Measurements from ENCODE around the gene ZP3.
"Not testable (repeated sequence)": the region's sequence is repeated elsewhere in the genome, so short reads cannot be mapped to it uniquely, and the experiment has no call there.

Gene ZP3

DNA sequence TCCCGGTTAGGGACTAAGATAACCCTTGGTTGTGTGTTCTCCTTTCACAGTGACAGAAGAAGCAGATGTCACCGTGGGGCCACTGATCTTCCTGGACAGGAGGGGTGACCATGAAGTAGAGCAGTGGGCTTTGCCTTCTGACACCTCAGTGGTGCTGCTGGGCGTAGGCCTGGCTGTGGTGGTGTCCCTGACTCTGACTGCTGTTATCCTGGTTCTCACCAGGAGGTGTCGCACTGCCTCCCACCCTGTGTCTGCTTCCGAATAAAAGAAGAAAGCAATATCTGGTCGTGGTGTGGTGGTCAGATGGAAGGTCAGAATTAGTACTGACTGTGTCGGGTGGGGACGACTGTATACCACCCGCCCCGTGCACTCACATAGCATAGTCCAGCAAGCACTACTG, 17.0 kb downstream of the ZP3 start:
- H3K36me3 ChIP-seq; DNase-seq; H3K9me3 ChIP-seq; H3K4me1 ChIP-seq; H3K4me3 ChIP-seq (ENCODE audit: low read depth, low read length); H3K27me3 ChIP-seq: not testable (repeated sequence)

DNA sequence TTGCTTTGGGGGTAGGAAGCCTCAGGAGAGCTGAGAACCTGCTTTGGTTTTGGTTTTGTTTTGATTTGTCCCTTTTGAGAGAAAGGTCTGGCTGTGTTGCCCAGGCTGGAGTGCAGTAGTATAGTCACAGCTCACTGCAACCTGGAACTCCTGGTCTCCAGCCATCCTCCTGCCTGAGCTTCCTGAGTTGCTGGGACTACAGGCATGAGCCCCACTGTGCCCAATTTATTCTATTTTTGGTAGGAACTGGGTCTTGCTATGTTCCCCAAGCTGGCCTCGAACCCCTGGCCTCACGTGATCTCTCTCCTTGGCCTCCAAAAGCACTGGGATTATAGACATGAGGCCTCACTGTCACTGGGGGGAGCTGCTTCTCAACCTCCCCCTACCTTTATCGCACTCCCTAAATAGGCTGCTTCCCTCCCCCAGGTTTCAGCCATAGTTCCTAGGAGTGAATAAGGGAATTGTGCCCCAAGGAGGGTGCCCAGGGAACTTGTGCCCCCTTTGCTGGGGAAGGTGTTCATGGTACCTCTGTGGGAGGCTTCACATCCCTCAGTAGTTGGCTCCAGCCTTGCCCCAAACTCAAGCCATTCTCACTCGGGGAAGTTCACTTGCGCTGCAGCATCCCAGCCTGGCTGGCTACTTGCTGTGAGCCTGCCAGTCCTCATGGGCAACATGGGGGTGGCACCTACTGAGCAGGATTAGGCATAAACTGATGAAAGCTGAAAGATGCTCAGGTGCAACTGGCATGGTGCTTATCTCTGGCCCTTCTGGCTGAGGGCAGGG, 18.1 kb downstream of the ZP3 start:
- DNase-seq; H3K4me1 ChIP-seq; H3K27me3 ChIP-seq; H3K4me3 ChIP-seq (ENCODE audit: low read depth, low read length); H3K9me3 ChIP-seq; H3K36me3 ChIP-seq: not testable (repeated sequence)

DNA sequence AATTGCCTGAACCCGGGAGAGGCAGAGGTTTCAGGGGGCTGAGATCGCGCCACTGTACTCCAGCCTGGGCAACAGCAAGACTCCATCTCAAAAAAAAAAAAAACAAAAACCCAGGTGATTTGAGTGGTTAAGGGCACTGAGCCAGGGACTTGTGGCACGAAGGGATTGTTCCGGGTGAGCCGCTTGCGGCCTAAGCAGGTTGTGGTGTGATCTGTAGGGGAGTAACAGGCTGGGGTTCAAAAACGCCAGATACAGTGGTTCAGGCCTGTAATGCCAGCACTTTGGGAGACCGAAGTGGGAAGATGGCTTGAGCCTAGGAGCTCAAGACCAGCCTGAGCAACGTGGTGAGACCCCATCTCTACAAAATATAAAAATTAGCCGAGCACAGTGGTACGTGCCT, 19.1 kb downstream of the ZP3 start:
- H3K4me3 ChIP-seq (ENCODE audit: low read depth, low read length); H3K36me3 ChIP-seq; H3K9me3 ChIP-seq; DNase-seq; H3K27me3 ChIP-seq; H3K4me1 ChIP-seq: not testable (repeated sequence)

DNA sequence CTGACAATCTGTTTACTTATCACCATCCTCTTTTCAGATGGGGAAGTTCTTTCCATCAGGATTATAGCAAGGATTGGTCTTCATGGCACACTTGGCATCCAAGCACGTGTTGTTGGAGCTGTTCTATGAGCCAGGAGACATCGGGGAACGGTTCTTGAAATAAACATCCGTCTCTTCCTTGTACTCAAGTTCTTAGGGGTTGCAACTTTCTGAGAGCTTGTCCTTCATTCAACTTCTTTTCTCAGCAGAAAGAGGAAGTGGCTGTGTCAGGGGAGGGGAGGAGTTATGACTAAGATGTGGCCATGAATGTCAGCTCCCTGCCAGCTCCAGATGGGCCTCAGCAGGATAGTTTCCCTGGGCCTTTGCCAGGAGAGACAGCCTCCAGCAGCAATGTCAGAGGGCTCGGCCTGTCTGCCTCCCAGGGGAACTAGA, 20.8 kb downstream of the ZP3 start:
- not testable (repeated sequence) for H3K9me3 ChIP-seq; H3K4me3 ChIP-seq (ENCODE audit: low read depth, low read length); H3K27me3 ChIP-seq; H3K4me1 ChIP-seq; H3K36me3 ChIP-seq
- peak; percentile 49 for DNase-seq

DNA sequence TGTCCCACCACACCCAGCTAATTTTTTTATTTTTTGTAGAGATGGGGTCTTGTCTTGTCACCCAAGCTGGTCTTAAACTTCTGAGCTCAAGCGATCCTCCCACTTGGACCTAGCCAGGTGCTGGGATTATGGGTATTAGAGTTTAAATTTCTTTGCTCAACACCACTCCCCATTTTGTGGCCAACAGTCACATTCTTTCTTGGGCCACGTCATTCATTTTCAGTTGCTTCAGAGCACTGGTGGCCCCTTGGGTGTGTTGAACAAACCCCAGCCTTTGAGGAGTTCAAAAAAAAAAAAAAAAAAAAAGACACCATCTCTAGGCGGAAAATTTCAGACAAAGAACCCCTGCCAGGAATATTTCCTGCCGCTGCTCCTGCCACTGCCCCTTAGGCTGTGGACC, 32.3 kb downstream of the ZP3 start:
- not testable (repeated sequence) for H3K4me3 ChIP-seq (ENCODE audit: low read depth, low read length); H3K27me3 ChIP-seq; DNase-seq; H3K36me3 ChIP-seq; H3K4me1 ChIP-seq; H3K9me3 ChIP-seq

DNA sequence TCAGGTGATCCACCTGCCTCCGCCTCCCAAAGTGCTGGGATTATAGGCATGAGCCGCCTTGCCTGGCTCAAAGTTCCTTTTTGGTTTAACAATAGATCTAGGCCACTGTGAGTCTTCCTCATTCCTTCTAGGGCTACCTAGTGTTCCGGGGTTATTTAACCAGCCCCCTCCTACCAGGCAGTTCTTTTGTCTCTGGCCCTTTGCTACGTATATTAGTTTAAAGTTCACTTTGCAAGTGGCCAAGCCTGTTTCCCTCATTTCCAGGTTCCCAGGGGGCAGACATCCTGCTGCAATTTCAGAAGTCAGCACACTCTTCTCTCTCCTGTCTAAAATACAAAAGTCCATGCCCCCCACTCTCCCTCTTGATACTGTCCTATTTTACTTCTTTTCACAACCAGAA, 33.8 kb downstream of the ZP3 start:
- H3K4me1 ChIP-seq; H3K27me3 ChIP-seq; DNase-seq; H3K36me3 ChIP-seq; H3K9me3 ChIP-seq; H3K4me3 ChIP-seq (ENCODE audit: low read depth, low read length): not testable (repeated sequence)

DNA sequence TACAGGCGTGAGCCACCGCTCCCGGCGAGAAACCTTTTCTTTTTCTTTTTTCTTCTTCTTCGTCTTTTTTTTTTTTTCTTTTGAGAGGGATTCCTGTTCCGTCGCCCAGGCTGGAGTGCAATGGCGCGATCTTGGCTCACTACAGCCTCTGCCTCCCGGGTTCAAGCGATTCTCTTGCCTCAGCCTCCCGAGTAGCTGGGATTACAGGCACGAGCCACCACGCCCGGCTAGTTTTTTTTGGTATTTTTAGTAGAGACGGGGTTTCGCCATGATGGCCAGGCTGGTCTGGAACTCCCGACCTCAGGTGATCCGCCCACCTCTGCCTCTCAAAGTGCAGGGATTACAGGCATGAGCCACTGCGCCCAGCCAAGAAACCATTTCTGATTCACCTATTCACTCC, 36.0 kb downstream of the ZP3 start:
- H3K4me1 ChIP-seq; H3K9me3 ChIP-seq; DNase-seq; H3K36me3 ChIP-seq; H3K27me3 ChIP-seq; H3K4me3 ChIP-seq (ENCODE audit: low read depth, low read length): not testable (repeated sequence)

DNA sequence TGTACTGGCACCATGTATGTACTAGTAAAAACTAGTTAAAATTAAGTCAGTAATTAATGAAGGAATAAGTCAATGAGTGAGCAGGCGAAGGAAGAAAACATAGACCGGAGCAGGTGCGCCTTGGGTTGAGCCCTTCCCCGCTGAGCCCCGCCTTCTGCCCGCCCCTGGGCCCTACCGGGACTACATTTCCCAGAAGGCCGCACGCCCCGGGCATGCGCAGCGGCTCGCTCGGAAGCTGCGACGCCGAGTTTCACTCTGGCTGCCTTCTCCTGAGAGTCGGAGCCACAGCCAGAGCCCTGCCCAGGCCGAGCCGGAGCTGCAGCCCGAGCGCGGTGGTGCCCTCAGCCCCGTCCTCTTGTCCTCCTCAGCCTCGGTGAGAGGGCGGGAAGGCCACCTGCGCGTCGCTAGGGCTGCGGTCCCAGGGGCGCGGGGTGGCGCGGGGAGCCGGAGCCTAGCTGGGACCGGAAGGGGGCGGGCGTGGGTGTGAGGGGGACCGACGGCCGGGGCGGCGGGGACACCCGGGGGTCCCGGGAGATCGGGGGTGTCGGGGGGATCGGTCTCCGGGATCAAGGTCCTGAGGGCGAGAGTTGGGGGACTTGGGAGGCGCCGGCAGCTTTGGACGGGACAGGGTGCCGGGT, 36.8 kb downstream of the ZP3 start, which contains the start of gene DTX2:
Gene DTX2, plus strand, starts transcription at position 246 of the 638 bp plus-strand sequence. CDS start 18,801 bp downstream, outside the sequence.
- not testable (repeated sequence) for H3K4me1 ChIP-seq

DNA sequence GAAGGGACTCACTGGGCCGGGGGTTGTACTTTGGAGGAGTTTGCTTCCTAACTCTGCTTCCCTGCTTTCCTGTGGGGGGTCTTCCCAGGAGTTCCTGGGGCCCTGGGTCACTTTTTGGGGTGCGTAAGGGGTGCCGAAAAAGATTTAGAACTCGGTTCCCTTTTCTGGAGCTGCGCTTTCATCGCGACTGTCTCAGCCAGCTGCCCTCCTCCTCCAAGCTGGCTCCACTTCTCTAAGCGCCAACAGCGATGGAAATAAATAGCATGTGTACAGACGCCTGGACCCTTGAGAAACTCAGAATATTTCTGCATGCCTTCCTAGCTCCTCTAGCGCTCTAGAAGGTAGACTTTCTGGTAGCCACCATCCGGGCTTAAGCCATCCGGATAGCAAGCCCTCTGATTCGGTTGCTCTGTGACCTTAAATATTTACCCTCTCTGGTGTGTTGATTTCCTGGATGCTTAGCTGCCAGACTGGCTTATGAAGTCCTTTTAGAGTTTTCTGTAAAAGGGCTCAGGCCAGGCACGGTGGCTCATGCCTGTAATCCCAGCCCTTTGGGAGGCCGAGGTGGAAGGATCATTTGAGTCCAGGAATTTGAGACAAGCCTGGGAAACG, 37.6 kb downstream of the ZP3 start:
- DNase-seq; H3K27me3 ChIP-seq; H3K9me3 ChIP-seq; H3K36me3 ChIP-seq; H3K4me3 ChIP-seq (ENCODE audit: low read depth, low read length); H3K4me1 ChIP-seq: not testable (repeated sequence)

More for the DNA sequence above, 36.8 kb downstream of the ZP3 start, which contains the start of gene DTX2:
- not testable (repeated sequence) for H3K36me3 ChIP-seq, DNase-seq, H3K27me3 ChIP-seq, H3K9me3 ChIP-seq
- H3K4me3 ChIP-seq (ENCODE audit: low read depth, low read length): peak within 1 kb of the TSS; percentile 48

DNA sequence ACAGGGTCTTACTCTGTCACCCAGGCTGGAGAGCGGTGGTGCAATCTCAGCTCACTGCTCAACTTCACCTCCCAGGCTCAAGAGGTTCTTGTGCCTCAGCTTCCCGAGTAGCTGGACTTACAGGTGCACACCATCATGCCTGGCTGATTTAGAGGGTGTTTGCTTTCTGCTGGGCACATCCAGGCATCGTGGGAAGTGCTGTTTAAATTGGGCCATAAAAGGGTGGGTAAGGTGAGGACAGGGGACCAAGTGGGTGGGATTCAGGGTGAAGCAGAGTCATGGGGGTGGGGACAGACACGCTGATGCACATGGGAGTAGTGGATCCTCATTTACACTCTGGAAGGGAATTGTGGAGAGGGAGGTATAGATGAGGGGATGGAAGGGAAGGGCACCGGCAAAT, 40.2 kb downstream of the ZP3 start:
- not testable (repeated sequence) for DNase-seq

DNA sequence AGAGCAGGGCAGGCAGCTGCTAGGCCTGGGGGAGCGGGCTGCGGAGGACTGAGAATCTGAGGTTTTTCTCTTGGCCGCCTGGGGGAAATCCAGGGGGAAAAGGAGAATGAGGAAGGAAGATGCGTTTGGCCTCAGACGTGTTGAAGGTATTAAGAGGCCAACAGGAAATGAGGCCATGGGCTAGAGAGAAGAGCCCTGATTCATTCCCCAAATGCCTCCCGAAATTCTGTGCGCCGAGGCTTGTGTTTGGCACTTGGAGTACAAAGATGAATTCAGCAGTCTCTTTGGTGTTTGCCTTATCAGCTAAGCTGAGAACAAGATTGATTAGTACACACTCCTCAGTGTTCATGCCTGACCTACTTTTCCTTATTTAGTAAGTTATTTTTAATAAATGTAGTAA, 41.2 kb downstream of the ZP3 start:
- not testable (repeated sequence) for H3K27me3 ChIP-seq; H3K4me1 ChIP-seq; H3K4me3 ChIP-seq (ENCODE audit: low read depth, low read length); H3K9me3 ChIP-seq; H3K36me3 ChIP-seq; DNase-seq

More for the DNA sequence above, 40.2 kb downstream of the ZP3 start:
- H3K36me3 ChIP-seq; H3K4me1 ChIP-seq; H3K27me3 ChIP-seq; H3K9me3 ChIP-seq; H3K4me3 ChIP-seq (ENCODE audit: low read depth, low read length): not testable (repeated sequence)

DNA sequence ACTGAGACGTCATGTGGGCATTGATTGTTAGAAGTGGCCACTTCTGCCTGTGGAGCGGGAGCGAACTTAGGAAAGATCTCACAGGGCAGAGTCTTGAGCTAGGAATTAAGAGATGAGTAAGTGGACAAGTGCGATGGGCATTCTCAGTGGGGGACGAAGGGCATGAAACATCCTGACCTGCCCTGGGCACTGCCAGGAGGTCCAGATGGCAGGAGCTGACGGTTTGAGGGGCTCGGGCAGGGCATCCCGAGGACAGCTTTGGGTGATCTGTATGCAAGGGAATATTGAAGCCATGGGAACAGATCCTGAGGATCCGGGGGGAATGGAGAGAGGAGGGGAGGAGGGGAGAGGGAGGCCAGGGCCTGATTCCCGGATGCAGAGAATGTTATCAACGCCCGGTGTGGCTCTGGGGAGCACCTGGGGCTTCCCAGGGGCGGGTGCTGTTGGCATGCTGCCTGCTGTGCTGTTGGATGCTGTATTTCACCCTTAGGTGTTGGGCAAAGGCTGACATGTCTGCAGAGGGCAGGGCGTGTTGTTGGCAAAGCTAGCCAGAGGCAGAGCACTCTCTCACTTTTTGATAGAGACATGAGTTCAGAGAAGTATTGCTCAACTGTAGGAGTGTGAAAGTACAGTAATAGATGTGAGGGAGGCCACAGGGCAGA, 43.1 kb downstream of the ZP3 start:
- not testable (repeated sequence) for H3K4me1 ChIP-seq; DNase-seq; H3K4me3 ChIP-seq (ENCODE audit: low read depth, low read length); H3K36me3 ChIP-seq; H3K27me3 ChIP-seq; H3K9me3 ChIP-seq

DNA sequence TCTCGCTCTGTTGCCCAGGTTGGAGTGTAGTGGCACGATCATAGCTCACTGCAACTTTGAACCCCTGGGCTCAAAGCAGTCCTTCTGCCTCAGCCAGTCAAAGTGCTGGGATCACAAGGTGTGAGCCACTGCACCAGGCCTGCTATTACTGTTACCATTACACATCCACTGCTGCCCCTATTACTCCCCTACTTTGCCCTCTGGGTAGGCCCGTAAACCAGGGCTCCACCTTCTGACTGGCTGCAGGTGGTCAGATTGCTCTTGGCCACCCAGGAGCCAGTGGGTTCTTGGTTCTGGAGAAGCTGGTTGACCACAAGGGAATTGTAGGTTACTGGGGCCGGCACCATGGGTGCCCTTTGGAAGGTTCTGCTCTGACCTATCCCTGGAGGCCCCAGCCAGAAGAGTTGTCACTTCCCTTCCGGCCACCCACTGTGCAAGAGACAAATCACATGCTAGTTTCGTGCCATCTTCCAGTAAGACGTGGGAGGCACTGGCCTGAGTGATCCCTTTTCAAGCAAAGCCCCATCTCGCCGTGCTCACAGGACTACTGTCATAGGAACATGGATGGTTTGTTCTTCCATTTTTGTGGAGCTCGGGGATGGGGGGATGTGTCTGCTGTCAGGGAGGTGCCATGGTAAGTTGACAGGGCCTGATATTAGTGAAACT, 46.9 kb downstream of the ZP3 start:
- not testable (repeated sequence) for H3K27me3 ChIP-seq; H3K9me3 ChIP-seq; H3K4me1 ChIP-seq; H3K4me3 ChIP-seq (ENCODE audit: low read depth, low read length); DNase-seq; H3K36me3 ChIP-seq

DNA sequence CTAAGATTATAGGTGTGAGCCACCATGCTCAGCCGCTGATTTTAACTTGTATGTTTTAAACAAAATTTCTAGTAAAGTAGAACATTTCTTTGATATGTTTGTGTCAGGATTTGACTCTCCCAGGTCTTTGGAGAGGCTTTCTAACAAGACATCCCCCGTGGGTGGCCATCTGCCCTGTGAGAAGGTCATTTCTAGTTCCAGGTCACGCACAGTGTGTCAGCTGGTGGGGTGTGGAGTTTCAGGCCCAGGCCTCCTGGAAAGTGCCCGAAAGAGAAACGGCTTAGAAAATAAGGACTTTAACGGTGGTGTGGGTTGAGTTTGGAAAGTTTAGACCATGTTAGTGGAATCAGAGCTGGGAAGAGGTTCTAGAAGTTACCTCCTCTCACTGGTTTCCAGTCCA, 48.3 kb downstream of the ZP3 start:
- H3K36me3 ChIP-seq; H3K27me3 ChIP-seq; H3K4me1 ChIP-seq; DNase-seq; H3K4me3 ChIP-seq (ENCODE audit: low read depth, low read length); H3K9me3 ChIP-seq: not testable (repeated sequence)

DNA sequence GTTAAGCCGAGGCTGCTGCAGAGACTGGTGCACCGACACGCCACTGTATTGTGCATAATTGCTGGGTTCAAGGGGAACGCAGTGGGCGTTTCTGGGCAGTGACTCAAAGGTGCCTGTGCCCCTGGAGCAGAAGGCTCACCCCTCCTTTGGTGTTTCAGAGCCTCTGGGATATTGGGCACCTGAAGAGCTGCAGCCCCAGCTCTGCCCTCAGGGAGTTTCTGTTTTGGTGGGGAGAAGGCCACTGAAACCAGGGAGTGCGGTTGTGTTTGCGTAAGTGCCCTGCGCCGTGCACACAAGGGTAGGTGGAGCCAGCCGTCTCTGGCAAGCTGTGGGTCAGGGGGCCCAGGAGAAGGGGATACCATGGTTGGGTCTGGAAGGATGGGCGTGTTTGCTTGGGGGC, 51.5 kb downstream of the ZP3 start:
- not testable (repeated sequence) for H3K9me3 ChIP-seq; H3K27me3 ChIP-seq; H3K4me1 ChIP-seq; DNase-seq; H3K36me3 ChIP-seq; H3K4me3 ChIP-seq (ENCODE audit: low read depth, low read length)
